ENCODE measurements around the gene GUCY2D. TPM values are rescaled to one million over a fixed set of nuclear protein-coding genes. Genes with fewer than 3 reads are reported as not detected.

Gene GUCY2D
- total and polyA plus RNA-seq, 2 donors from 2014 or later, result 0.19 to 0.24 TPM

GRCh38 chr17:8063761-8064534 is 61.5 kb downstream of the GUCY2D start:
- intact Hi-C loops (cut with DNase I), result no loop called here
- no peaks in the 10 kb centered on the region for H3K9me3 ChIP-seq (ENCODE audit: control insufficient read depth in 2 of 3, insufficient read depth in 1 of 3, low read length in 3 of 3)
- no peak overlapping the region for H3K9ac ChIP-seq (ENCODE audit: low read length in 3 of 3)
- no peak overlapping the region for H3K27ac ChIP-seq (ENCODE audit: low read depth in 2 of 2, low read length in 2 of 2)
- FAIRE-seq (no peak), DNase-seq (peak in 1 of 5 donors; percentile 71)
- H3K4me1 ChIP-seq (ENCODE audit: control insufficient read depth in 2 of 3, insufficient read depth in 2 of 3, low read depth in 1 of 3, low read length in 3 of 3), result no peaks in the 10 kb centered on the region
- H3K36me3 ChIP-seq (ENCODE audit: control insufficient read depth in 2 of 3, insufficient read depth in 3 of 3, low read length in 3 of 3), result no peaks in the 10 kb centered on the region
- H3K4me3 ChIP-seq (ENCODE audit: low read length in 3 of 3), result no peak overlapping the region
- peaks cover 45% of the 10 kb centered on the region for H3K27me3 ChIP-seq (ENCODE audit: control insufficient read depth, insufficient read depth, low read length)
- TF ChIP-seq CTCF (IDR thresholded peaks at IDR 0.05; ENCODE audit: borderline replicate concordance, extremely low read depth, insufficient read depth), result no peak

- no peak for TF ChIP-seq CTCF (IDR thresholded peaks at IDR 0.05; ENCODE audit: borderline replicate concordance, extremely low read depth, insufficient read depth)
- peak in 1 of 5 donors; percentile 37 for DNase-seq
Measured at GRCh38 chr17:8064561-8065019, 62.2 kb downstream of the GUCY2D start.

GRCh38 chr17:8066841-8067775 is 64.7 kb downstream of the GUCY2D start:
- Histone ChIP-seq H3K27me3 (ENCODE audit: control insufficient read depth, insufficient read depth, low read length) (peaks cover 25% of the 10 kb centered on the region), H3K27ac (ENCODE audit: low read depth in 2 of 2, low read length in 2 of 2) (no peak overlapping the region), H3K36me3 (ENCODE audit: control insufficient read depth in 2 of 3, insufficient read depth in 3 of 3, low read length in 3 of 3) (no peaks in the 10 kb centered on the region), H3K4me1 (ENCODE audit: control insufficient read depth in 2 of 3, insufficient read depth in 2 of 3, low read depth in 1 of 3, low read length in 3 of 3) (peaks cover 0 to 3% (median 0%) of the 10 kb centered on the region in 3 donors), H3K9me3 (ENCODE audit: control insufficient read depth in 2 of 3, insufficient read depth in 1 of 3, low read length in 3 of 3) (no peaks in the 10 kb centered on the region), H3K4me3 (ENCODE audit: low read length in 3 of 3) (no peak overlapping the region), H3K9ac (ENCODE audit: low read length in 3 of 3) (no peak overlapping the region)
- intact Hi-C loops (cut with DNase I), result no loop called here
- FAIRE-seq, result no peak
- no peak for TF ChIP-seq CTCF (IDR thresholded peaks at IDR 0.05; ENCODE audit: borderline replicate concordance, extremely low read depth, insufficient read depth)
- DNase-seq, result peak in 1 of 5 donors; percentile 49

More at GRCh38 chr17:8064561-8065019, 62.2 kb downstream of the GUCY2D start:
- Histone ChIP-seq H3K4me1 (ENCODE audit: control insufficient read depth in 2 of 3, insufficient read depth in 2 of 3, low read depth in 1 of 3, low read length in 3 of 3) (peaks cover 0 to 3% (median 0%) of the 10 kb centered on the region in 3 donors), H3K27me3 (ENCODE audit: control insufficient read depth, insufficient read depth, low read length) (peaks cover 39% of the 10 kb centered on the region), H3K27ac (ENCODE audit: low read depth in 2 of 2, low read length in 2 of 2) (no peak overlapping the region), H3K4me3 (ENCODE audit: low read length in 3 of 3) (no peak overlapping the region), H3K9me3 (ENCODE audit: control insufficient read depth in 2 of 3, insufficient read depth in 1 of 3, low read length in 3 of 3) (no peaks in the 10 kb centered on the region), H3K36me3 (ENCODE audit: control insufficient read depth in 2 of 3, insufficient read depth in 3 of 3, low read length in 3 of 3) (no peaks in the 10 kb centered on the region), H3K9ac (ENCODE audit: low read length in 3 of 3) (no peak overlapping the region)
- intact Hi-C loops (cut with DNase I), result no loop called here
- no peak for FAIRE-seq

Measured in kidney (tissue), 14 donors.